ACC112 (cell line): ENCODE measurements around the gene RBP5.
A peak's percentile ranks its signal among the peaks of the same experiment; 100 is the strongest.

Experiments
- H2AFZ ChIP-seq: fragments of 200-600 bp; sonication (generic); one replicate; pipeline ENCODE4 v1.6.0; 2017; ENCODE audit warnings: antibody characterized with exemption, low read length; ENCODE audit not compliant: unreplicated experiment
- H3K27ac ChIP-seq: fragments of 200-600 bp; sonication (generic); 2 replicates; pipeline ENCODE4 v1.5.1; 2014; ENCODE audit warnings: low read depth, mild to moderate bottlenecking, antibody characterized with exemption, low read length, moderate library complexity
- H3K27me3 ChIP-seq: fragments of 200-600 bp; sonication (generic); 2 replicates; pipeline ENCODE4 v1.6.1; 2014; ENCODE audit warnings: mild to moderate bottlenecking, antibody characterized with exemption, low read length, moderate library complexity, mixed read lengths; ENCODE audit not compliant: insufficient read depth
- H3K36me3 ChIP-seq: fragments of 200-600 bp; sonication (generic); 2 replicates; pipeline ENCODE4 v1.6.1; 2016; ENCODE audit warnings: mild to moderate bottlenecking, antibody characterized with exemption, low read length, moderate library complexity, mixed read lengths; ENCODE audit not compliant: insufficient read depth
- H3K4me1 ChIP-seq: fragments of 200-600 bp; sonication (generic); one replicate; pipeline ENCODE4 v1.6.1; 2016; ENCODE audit warnings: low read length, mixed read lengths; ENCODE audit not compliant: insufficient read depth, unreplicated experiment, control insufficient read depth
- H3K4me3 ChIP-seq: fragments of 200-600 bp; sonication (generic); 2 replicates; pipeline ENCODE4 v1.5.1; 2014; ENCODE audit warnings: mild to moderate bottlenecking, low read depth, low read length
- H3K79me2 ChIP-seq: fragments of 200-600 bp; sonication (generic); one replicate; pipeline ENCODE4 v1.6.0; 2016; ENCODE audit warnings: low read length; ENCODE audit not compliant: control insufficient read depth, unreplicated experiment, insufficient read depth

Gene RBP5

GRCh38 chr12:7136071-7136470 lies 7.4 kb upstream of the RBP5 start:
- no peaks in the 10 kb centered on the region for H3K27me3 ChIP-seq
- H3K79me2 ChIP-seq: no peaks in the 10 kb centered on the region
- 0 out of 2 replicates have a peak, but pooled peaks cover 4% of the 10 kb centered on the region for H3K36me3 ChIP-seq
- H3K27ac ChIP-seq: no peak overlapping the region
- no peak overlapping the region for H3K4me3 ChIP-seq
- H2AFZ ChIP-seq: no peak overlapping the region
- no peaks in the 10 kb centered on the region for H3K4me1 ChIP-seq

GRCh38 chr12:7134396-7135166 lies 5.9 kb upstream of the RBP5 start:
- Histone ChIP-seq H3K27me3 (no peaks in the 10 kb centered on the region), H2AFZ (no peak overlapping the region), H3K4me1 (peaks cover 3% of the 10 kb centered on the region), H3K4me3 (no peak overlapping the region), H3K36me3 (0 out of 2 replicates have a peak, but pooled peaks cover 4% of the 10 kb centered on the region), H3K27ac (no peak overlapping the region), H3K79me2 (no peaks in the 10 kb centered on the region)

- Histone ChIP-seq H3K4me3 (peak overlapping the region; percentile 83; the same call in 1 of the 2 replicates), H2AFZ (no peak overlapping the region), H3K36me3 (0 out of 2 replicates have a peak, but pooled peaks cover 4% of the 10 kb centered on the region), H3K4me1 (peaks cover 11% of the 10 kb centered on the region), H3K79me2 (no peaks in the 10 kb centered on the region), H3K27ac (no peak overlapping the region), H3K27me3 (no peaks in the 10 kb centered on the region)
Measured at GRCh38 chr12:7131502-7131866, 2.8 kb upstream of the RBP5 start.

GRCh38 chr12:7130701-7131501 lies 2.2 kb upstream of the RBP5 start:
- peak overlapping the region; percentile 83 for H3K4me3 ChIP-seq
- no peak overlapping the region for H3K27ac ChIP-seq
- no peak overlapping the region for H2AFZ ChIP-seq
- peaks cover 11% of the 10 kb centered on the region for H3K4me1 ChIP-seq
- H3K27me3 ChIP-seq: no peaks in the 10 kb centered on the region
- no peaks in the 10 kb centered on the region for H3K79me2 ChIP-seq
- no peaks in the 10 kb centered on the region for H3K36me3 ChIP-seq

GRCh38 chr12:7129872-7130691 lies 1.4 kb upstream of the RBP5 start, which contains the start of gene CLSTN3:
TSS of gene CLSTN3 (plus strand) at chr12:7130371. CDS start at chr12:7130649, 278 bp downstream.
- peak within 1 kb of the TSS; percentile 83 for H3K4me3 ChIP-seq
- peak within 1 kb of the TSS; percentile 79 for H2AFZ ChIP-seq
- H3K4me1 ChIP-seq: peaks cover 11% of the 10 kb centered on the region
- no peaks in the 10 kb centered on the region for H3K27me3 ChIP-seq
- H3K27ac ChIP-seq: no peak within 1 kb of the TSS
- no peaks in the 10 kb centered on the region for H3K79me2 ChIP-seq
- H3K36me3 ChIP-seq: no peaks in the 10 kb centered on the region

- no peaks in the 10 kb centered on the region for H3K27me3 ChIP-seq
- no peaks in the 10 kb centered on the region for H3K36me3 ChIP-seq
- H3K79me2 ChIP-seq: no peaks in the 10 kb centered on the region
- H3K4me1 ChIP-seq: peaks cover 11% of the 10 kb centered on the region
- H3K4me3 ChIP-seq: peak overlapping the region; percentile 83
- no peak overlapping the region for H3K27ac ChIP-seq
- H2AFZ ChIP-seq: peak overlapping the region; percentile 79
Measured at GRCh38 chr12:7129287-7129871, 690 bp upstream of the RBP5 start.

GRCh38 chr12:7127916-7128626 lies 618 bp downstream of the RBP5 start:
- H3K4me1 ChIP-seq: peaks cover 11% of the 10 kb centered on the region
- H3K4me3 ChIP-seq: no peak overlapping the region
- H3K27me3 ChIP-seq: no peaks in the 10 kb centered on the region
- no peak overlapping the region for H2AFZ ChIP-seq
- H3K27ac ChIP-seq: no peak overlapping the region
- no peaks in the 10 kb centered on the region for H3K79me2 ChIP-seq
- no peaks in the 10 kb centered on the region for H3K36me3 ChIP-seq

- no peaks in the 10 kb centered on the region for H3K79me2 ChIP-seq
- no peak overlapping the region for H3K27ac ChIP-seq
- no peaks in the 10 kb centered on the region for H3K27me3 ChIP-seq
- H3K4me1 ChIP-seq: peaks cover 11% of the 10 kb centered on the region
- H3K36me3 ChIP-seq: no peaks in the 10 kb centered on the region
- no peak overlapping the region for H2AFZ ChIP-seq
- no peak overlapping the region for H3K4me3 ChIP-seq
Measured at GRCh38 chr12:7125632-7126227, 3.0 kb downstream of the RBP5 start.

- no peaks in the 10 kb centered on the region for H3K79me2 ChIP-seq
- no peaks in the 10 kb centered on the region for H3K36me3 ChIP-seq
- H3K4me1 ChIP-seq: peaks cover 3% of the 10 kb centered on the region
- H3K4me3 ChIP-seq: no peak overlapping the region
- H3K27ac ChIP-seq: no peak overlapping the region
- H3K27me3 ChIP-seq: no peaks in the 10 kb centered on the region
- no peak overlapping the region for H2AFZ ChIP-seq
Measured at GRCh38 chr12:7123806-7124522, 4.7 kb downstream of the RBP5 start.
